ENCODE measurements around the gene SLC35D1. TPM values are rescaled to one million over a fixed set of nuclear protein-coding genes. Genes with fewer than 3 reads are reported as not detected.

The SLC35D1 gene
- total RNA-seq, 1 donor from 2014 or later = 11.8 TPM

- H3K36me3 Mint-ChIP-seq (ENCODE audit: low read depth) = peaks cover 3% of the 10 kb centered on the region
- no peaks in the 10 kb centered on the region for H3K9me3 Mint-ChIP-seq
- no peak overlapping the region for H3K4me3 Mint-ChIP-seq
- DNase-seq (ENCODE audit: low read depth, low spot score) = no peak
- no peaks in the 10 kb centered on the region for H3K4me1 Mint-ChIP-seq
- H3K27ac Mint-ChIP-seq (ENCODE audit: unreplicated experiment) = no peak overlapping the region
- no peak for TF ChIP-seq CTCF (conservative IDR thresholded peaks at IDR 0.05)
- H3K27me3 Mint-ChIP-seq (ENCODE audit: low read depth) = no peaks in the 10 kb centered on the region
Measured at GRCh38 chr1:67089685-67090208, 35.8 kb upstream of the SLC35D1 start.

GRCh38 chr1:67088440-67088839 is 34.5 kb upstream of the SLC35D1 start:
- peaks cover 3% of the 10 kb centered on the region for H3K36me3 Mint-ChIP-seq (ENCODE audit: low read depth)
- no peak for TF ChIP-seq CTCF (conservative IDR thresholded peaks at IDR 0.05)
- no peak overlapping the region for H3K4me3 Mint-ChIP-seq
- H3K9me3 Mint-ChIP-seq = no peaks in the 10 kb centered on the region
- no peaks in the 10 kb centered on the region for H3K27me3 Mint-ChIP-seq (ENCODE audit: low read depth)
- no peak for DNase-seq (ENCODE audit: low read depth, low spot score)
- no peaks in the 10 kb centered on the region for H3K4me1 Mint-ChIP-seq
- H3K27ac Mint-ChIP-seq (ENCODE audit: unreplicated experiment) = no peak overlapping the region

GRCh38 chr1:67085326-67085725 is 31.4 kb upstream of the SLC35D1 start:
- Mint-ChIP-seq H3K27me3 (ENCODE audit: low read depth) (no peaks in the 10 kb centered on the region), H3K4me3 (no peak overlapping the region), H3K36me3 (ENCODE audit: low read depth) (peaks cover 3% of the 10 kb centered on the region), H3K27ac (ENCODE audit: unreplicated experiment) (no peak overlapping the region), H3K4me1 (no peaks in the 10 kb centered on the region), H3K9me3 (no peaks in the 10 kb centered on the region)
- TF ChIP-seq CTCF (conservative IDR thresholded peaks at IDR 0.05) = no peak
- no peak for DNase-seq (ENCODE audit: low read depth, low spot score)

- TF ChIP-seq CTCF (conservative IDR thresholded peaks at IDR 0.05) = no peak
- no peaks in the 10 kb centered on the region for H3K27me3 Mint-ChIP-seq (ENCODE audit: low read depth)
- no peak overlapping the region for H3K4me3 Mint-ChIP-seq
- no peak overlapping the region for H3K27ac Mint-ChIP-seq (ENCODE audit: unreplicated experiment)
- H3K4me1 Mint-ChIP-seq = no peaks in the 10 kb centered on the region
- peaks cover 3% of the 10 kb centered on the region for H3K36me3 Mint-ChIP-seq (ENCODE audit: low read depth)
- no peaks in the 10 kb centered on the region for H3K9me3 Mint-ChIP-seq
- no peak for DNase-seq (ENCODE audit: low read depth, low spot score)
Measured at GRCh38 chr1:67084765-67085318, 30.9 kb upstream of the SLC35D1 start.

- Mint-ChIP-seq H3K27me3 (ENCODE audit: low read depth) (no peaks in the 10 kb centered on the region), H3K4me1 (no peaks in the 10 kb centered on the region), H3K27ac (ENCODE audit: unreplicated experiment) (no peak overlapping the region), H3K9me3 (no peaks in the 10 kb centered on the region), H3K36me3 (ENCODE audit: low read depth) (peaks cover 2% of the 10 kb centered on the region), H3K4me3 (no peak overlapping the region)
- no peak for DNase-seq (ENCODE audit: low read depth, low spot score)
- TF ChIP-seq CTCF (conservative IDR thresholded peaks at IDR 0.05) = no peak
Measured at GRCh38 chr1:67078291-67078690, 24.3 kb upstream of the SLC35D1 start.

Data from neural crest cell (in vitro differentiated cells).